ENCODE data around the gene HMGCS1. TPM values are rescaled to one million over a fixed set of nuclear protein-coding genes. Genes with fewer than 3 reads are reported as not detected.

Gene HMGCS1
- total and polyA plus RNA-seq, 9 of the 15 experiments (the other 6 are each of a cell fraction or from before 2014, with no cell fraction given): 43.7 to 337 (median 111) TPM

- TF ChIP-seq ELF1 (tag; IDR thresholded peaks at IDR 0.05): no peak
- TF ChIP-seq RCOR1 (IDR thresholded peaks at IDR 0.05; ENCODE audit: borderline replicate concordance in 1 of 2, low read depth in 2 of 2, low read length in 2 of 2): peak in 1 of 2 experiments; percentile 15; a peak in 1 of 4 replicates
- TF ChIP-seq FOXM1 (IDR thresholded peaks at IDR 0.05; ENCODE audit: low read depth): peak; percentile 33; the same call in 1 of the 2 replicates
- no peak for TF ChIP-seq FOXM1 (CRISPR knock-in tag; IDR thresholded peaks at IDR 0.05; ENCODE audit: low read depth)
- peak; percentile 91 for TF ChIP-seq HMBOX1 (IDR thresholded peaks at IDR 0.05)
- TF ChIP-seq TAL1 (IDR thresholded peaks at IDR 0.05): peak; percentile 88
- no peak for TF ChIP-seq ZNF407 (IDR thresholded peaks at IDR 0.05; ENCODE audit: low read depth)
- TF ChIP-seq KLF16 (IDR thresholded peaks at IDR 0.05): peak; percentile 51; the same call in 1 of the 2 replicates
- TF ChIP-seq NFATC3 (IDR thresholded peaks at IDR 0.05): 0 out of 2 replicates have a peak, but pooled peaks have one; percentile 38
- peak in 1 of 2 experiments; percentile 64; a peak in 2 of 4 replicates for TF ChIP-seq HDAC1 (IDR thresholded peaks at IDR 0.05)
- TF ChIP-seq STAT5A (IDR thresholded peaks at IDR 0.05; ENCODE audit: borderline replicate concordance, low read length): peak; percentile 45; the same call in 1 of the 2 replicates
- peak; percentile 75; the same call in 1 of the 2 replicates for TF ChIP-seq NCOA1 (IDR thresholded peaks at IDR 0.05; ENCODE audit: low read depth)
- no peak for TF ChIP-seq E2F6 (IDR thresholded peaks at IDR 0.05; ENCODE audit: borderline replicate concordance in 1 of 2, extremely low read depth in 1 of 2, insufficient read depth in 1 of 2, insufficient read length in 1 of 2, low read depth in 1 of 2, low read length in 1 of 2, poor library complexity in 1 of 2, severe bottlenecking in 1 of 2)
- no peak for TF ChIP-seq RFX7 (CRISPR knock-in tag; IDR thresholded peaks at IDR 0.05)
- TF ChIP-seq RNF219 (CRISPR knock-in tag; IDR thresholded peaks at IDR 0.05): no peak
Measured at GRCh38 chr5:43320846-43321245, 7.6 kb upstream of the HMGCS1 start (continued).
